NT2/D1 (cell line): ENCODE measurements around the gene NDUFAF8.

ENCODE experiments used
- SUZ12 ChIP-seq: IDR thresholded peaks from 2 replicates; pipeline ENCODE4 v1.6.1; 2011; ENCODE audit not compliant: insufficient read length, insufficient read depth; ENCODE audit errors: extremely low read depth
- ZNF274 ChIP-seq: IDR thresholded peaks from 2 replicates; pipeline ENCODE4 v1.6.1; 2011; ENCODE audit warnings: mild to moderate bottlenecking, low read depth, low read length

DNA sequence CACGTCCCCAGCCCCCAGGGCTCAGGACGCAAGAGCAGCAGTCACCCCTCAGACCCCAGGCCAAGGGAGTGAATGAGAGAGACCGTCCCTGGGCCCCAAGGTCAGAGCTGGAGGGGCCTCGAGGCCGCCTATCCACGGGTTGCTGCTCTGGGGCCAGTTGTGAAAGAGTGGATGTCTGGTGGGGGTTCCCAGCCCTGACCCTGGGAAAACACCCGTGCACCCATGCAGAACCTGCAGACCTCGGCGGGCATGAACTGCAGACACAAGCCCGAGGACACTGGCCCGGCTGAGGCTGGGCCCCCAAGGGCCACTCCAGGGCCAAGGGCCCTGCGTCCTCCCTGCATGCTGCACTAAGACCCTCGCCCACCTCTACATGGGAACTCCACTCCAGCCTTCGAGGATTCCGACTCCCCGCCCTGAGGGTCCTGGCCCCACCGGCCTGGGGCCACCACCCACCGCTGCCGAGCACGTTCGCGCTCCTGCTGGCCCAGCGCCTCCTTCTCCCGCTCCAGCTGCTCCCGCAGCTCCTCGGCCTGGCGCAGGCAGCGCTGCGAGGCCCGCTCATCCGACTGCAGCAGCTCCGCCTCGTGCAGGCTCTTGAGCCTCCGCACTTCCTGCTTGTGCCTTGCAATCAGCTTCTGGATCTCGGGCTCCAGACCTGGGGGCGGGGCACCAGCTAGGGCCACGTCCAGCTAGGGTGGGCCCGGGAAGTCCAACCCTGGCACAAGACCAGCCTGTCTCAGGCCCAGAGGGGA lies 45.5 kb upstream of the NDUFAF8 start:
- TF ChIP-seq SUZ12 (no peak), ZNF274 (no peak)
